ENCODE data around the gene ROBO2.

DNA sequence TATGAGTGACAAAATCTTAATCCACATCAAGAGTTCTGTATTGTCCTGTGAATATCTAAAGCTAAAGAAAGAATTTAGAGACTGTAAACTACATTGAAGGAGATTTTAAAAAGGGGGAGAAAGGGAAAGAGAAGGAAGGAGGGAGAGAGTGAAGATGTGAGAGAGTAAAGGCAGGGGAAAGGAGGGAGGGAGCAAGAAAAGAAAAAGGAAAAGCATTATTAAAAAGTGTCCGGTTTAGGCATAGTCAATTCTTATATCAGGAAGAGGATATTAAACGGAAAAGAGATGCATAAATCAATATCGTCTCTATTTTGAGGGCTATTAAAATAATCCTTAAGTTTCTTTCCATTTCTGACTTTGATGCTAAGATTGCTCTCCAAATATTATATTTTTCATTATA lies 332.1 kb downstream of the ROBO2 start:
- TF ChIP-seq CTCF (IDR thresholded peaks at IDR 0.05) (no peak), POLR2A (IDR thresholded peaks at IDR 0.05) (no peak)

All from esophagus squamous epithelium (tissue), 4 donors.